K562 (cell line): ENCODE results near the gene RAPGEF5. TPM values are rescaled to one million over a fixed set of nuclear protein-coding genes. Genes with fewer than 3 reads are reported as not detected.

Source experiments
- ATAC-seq: fragments of 200-7000 bp; cut with Tn5 transposase; 3 replicates; pipeline ENCODE4 v1.9.1; 2020; ENCODE audit warnings: moderate library complexity
- BruUV-seq: library from RNA; stranded (reverse); fragments of 400-500 nt; replicated peaks from 2 replicates; lab custom pipeline; 2021; lab: Mats Ljungman, UMichigan
- CTCF ChIA-PET: fragments of 300-600 bp; formaldehyde crosslinking; extraction: SDS; loops from one replicate; lab custom pipeline; 2021; ENCODE audit warnings: low intra/inter-chr PET ratio; lab: Yijun Ruan, JAX
- POLR2A ChIA-PET: fragments of 300-600, 350-650 bp; sonication (Branson Sonifier 250); formaldehyde crosslinking; extraction: SDS; loops from one replicate; lab custom pipeline; 2021; ENCODE audit warnings: antibody characterized with exemption, inconsistent platforms; lab: Yijun Ruan, JAX
- DNase-seq, 4 experiments: peaks; one replicate each; pipeline versions ENCODE4 v3.0.0 to v3.0.0-alpha.2; 2011 to 2018; ENCODE audit warnings: low spot score in 3 of 4, mixed read lengths in 3 of 4; ENCODE audit errors: extremely low read depth in 1 of 4
- FAIRE-seq: peaks from 2 replicates; lab custom pipeline; 2011; peaks lifted over from hg19 to GRCh38; lab: Jason Lieb, UNC
- H2AFZ ChIP-seq: 2 replicates; pipeline ENCODE4 v1.6.0; 2011; ENCODE audit warnings: low read depth, low read length, control low read depth, inconsistent platforms
- H3K27ac ChIP-seq: fragments of 200-600 bp; 3 replicates; pipeline ENCODE4 v1.8.0; 2011; ENCODE audit warnings: low read depth, mild to moderate bottlenecking, control low read depth, inconsistent platforms, low read length, moderate library complexity, mixed read lengths; ENCODE audit errors: extremely low read depth
- H3K27me3 ChIP-seq, 2 experiments: fragments of 300-600 bp in 1 of 2; 2 replicates in 1 of 2; 3 replicates in 1 of 2; pipeline versions ENCODE4 v1.6.0 to v1.8.0; 2011; ENCODE audit warnings: inconsistent platforms in 2 of 2, low read length in 2 of 2, mild to moderate bottlenecking in 1 of 2, mixed read lengths in 1 of 2, moderate library complexity in 1 of 2; ENCODE audit not compliant: control insufficient read depth in 2 of 2, insufficient read depth in 2 of 2
- H3K36me3 ChIP-seq: fragments of 300-600 bp; 3 replicates; pipeline ENCODE4 v1.8.0; 2011; ENCODE audit warnings: mild to moderate bottlenecking, low read length, inconsistent platforms; ENCODE audit not compliant: control insufficient read depth, insufficient read depth
- H3K4me1 ChIP-seq, 2 experiments: fragments of 200-600 bp in 1 of 2; replicated peaks in 1 of 2; 2 replicates in 1 of 2; 3 replicates in 1 of 2; pipeline versions ENCODE4 v1.5.1 to v1.8.0; 2011; ENCODE audit warnings: inconsistent platforms in 2 of 2, low read length in 2 of 2, mild to moderate bottlenecking in 1 of 2, mixed read lengths in 1 of 2, moderate library complexity in 1 of 2; ENCODE audit not compliant: control insufficient read depth in 2 of 2, insufficient read depth in 2 of 2
- H3K4me2 ChIP-seq: 2 replicates; pipeline ENCODE4 v1.6.1; 2011; ENCODE audit warnings: low read length, control low read depth, inconsistent platforms, mixed read lengths; ENCODE audit not compliant: insufficient read depth
- H3K4me3 ChIP-seq: fragments of 200-600 bp; sonication (generic), shearing (Covaris generic); 2 replicates; pipeline ENCODE4 v1.5.1; 2016; ENCODE audit warnings: control low read depth, inconsistent platforms
- H3K79me2 ChIP-seq: fragments of 200-600 bp; 3 replicates; pipeline ENCODE4 v1.8.0; 2011; ENCODE audit warnings: low read length, inconsistent platforms; ENCODE audit not compliant: control insufficient read depth, insufficient read depth
- H3K9ac ChIP-seq, 2 experiments: 2 replicates each; pipeline versions ENCODE4 v1.6.0 to v1.6.1; 2011; ENCODE audit warnings: low read depth in 2 of 2, low read length in 2 of 2, control low read depth in 1 of 2, inconsistent platforms in 1 of 2, mild to moderate bottlenecking in 1 of 2, mixed read lengths in 1 of 2; ENCODE audit not compliant: insufficient read depth in 1 of 2
- H3K9me1 ChIP-seq: one replicate; pipeline ENCODE4 v1.6.0; 2011; ENCODE audit warnings: inconsistent platforms, mild to moderate bottlenecking, low read length, moderate library complexity; ENCODE audit not compliant: control insufficient read depth, insufficient read depth
- H3K9me3 ChIP-seq: replicated peaks from 2 replicates; pipeline ENCODE4 v1.5.1; 2011; ENCODE audit warnings: low read depth, low read length, inconsistent platforms; ENCODE audit not compliant: control insufficient read depth, insufficient read depth
- H4K20me1 ChIP-seq: replicated peaks from 2 replicates; pipeline ENCODE4 v1.6.1; 2011; ENCODE audit warnings: low read length, inconsistent platforms, mixed read lengths; ENCODE audit not compliant: control insufficient read depth, insufficient read depth
- CHCHD3 ChIP-seq: fragments of 250-450 bp; sonication (Bioruptor Pico); IDR thresholded peaks from 2 replicates; pipeline ENCODE4 v2.1.2; 2022; ENCODE audit warnings: mild to moderate bottlenecking
- CHD1 ChIP-seq: fragments of 200-600 bp; sonication (generic); IDR thresholded peaks from one replicate; pipeline ENCODE4 v1.6.1; 2012; ENCODE audit warnings: mild to moderate bottlenecking, moderate library complexity, low read length, inconsistent platforms
- DACH1 ChIP-seq: fragments of 450-650 bp; IDR thresholded peaks from 2 replicates; pipeline ENCODE4 v1.6.1; 2018; ENCODE audit not compliant: partially characterized antibody
- HSF4 ChIP-seq: fragments of 250-450 bp; sonication (Bioruptor Pico); IDR thresholded peaks from 2 replicates; pipeline ENCODE4 v2.1.2; 2022; ENCODE audit warnings: mild to moderate bottlenecking, moderate library complexity, borderline replicate concordance
- ILF3 ChIP-seq: fragments of 450-650 bp; IDR thresholded peaks from 2 replicates; pipeline ENCODE4 v1.6.1; 2018; ENCODE audit warnings: antibody characterized with exemption, mild to moderate bottlenecking, moderate library complexity, borderline replicate concordance
- JUN ChIP-seq, 2 experiments: sonication (generic) in 1 of 2; formaldehyde crosslinking in 1 of 2; IDR thresholded peaks; 2 replicates each; pipeline versions ENCODE4 v1.6.1 to v1.8.0; 2012 to 2022; ENCODE audit warnings: borderline replicate concordance in 2 of 2, mild to moderate bottlenecking in 2 of 2, improper control_type of control experiment in 1 of 2, low read depth in 1 of 2, low read length in 1 of 2, missing genetic modification reagents in 1 of 2
- NFRKB ChIP-seq: fragments of 450-650 bp; IDR thresholded peaks from 2 replicates; pipeline ENCODE4 v1.6.1; 2016; ENCODE audit warnings: low read depth
- RFX7 ChIP-seq: fragments of 250-450 bp; sonication (Bioruptor Pico); IDR thresholded peaks from 2 replicates; pipeline ENCODE4 v1.5.1; 2021; ENCODE audit warnings: mild to moderate bottlenecking
- XRCC3 ChIP-seq: fragments of 450-650 bp; IDR thresholded peaks from 2 replicates; pipeline ENCODE4 v1.6.1; 2017; ENCODE audit warnings: mild to moderate bottlenecking, moderate library complexity
- WGBS: fragments of 100-300 bp; shearing (Covaris generic); methylation state at CpG from one replicate; pipeline ENCODE4 v1.1.6; 2016; ENCODE audit warnings: low coverage, mixed read lengths; ENCODE audit not compliant: insufficient coverage; ENCODE audit errors: missing lambda C conversion rate; 5-methylcytosine and 5-hydroxymethylcytosine counted together
- in situ Hi-C: fragments of 300-500 bp; cut with MboI; formaldehyde crosslinking; loops from 4 replicates; pipeline ENCODE4 v1.15.0; 2018; ENCODE audit warnings: inconsistent platforms, mixed read lengths
- intact Hi-C: fragments of 100-400 bp; cut with micrococcal nuclease; formaldehyde crosslinking; loops from 2 replicates; pipeline ENCODE4 v1.14.2; 2022
- polyA plus RNA-seq, 8 experiments: library from polyadenylated mRNA; depleted of rRNA in 4 of 8; stranded (reverse) in 5 of 8; unstranded in 3 of 8; fragments of >200 nt; fragmentation: Nextera tagmentation in 2 of 8; fragmentation: Illumina TruSeq in 1 of 8; extraction: Ambion mirVana in 2 of 8; extraction: Trizol in 1 of 8; gene quantifications; 2 replicates each; pipeline versions ENCODE4 v1.2.1 to v1.2.3, GENCODE V29; 2011 to 2014; ENCODE audit warnings: inconsistent platforms in 1 of 8, missing spikeins in 1 of 8
- total RNA-seq, 7 experiments: library from RNA; depleted of rRNA in 6 of 7; stranded (reverse); fragments of >200 nt in 6 of 7; fragmentation: Illumina TruSeq in 2 of 7; extraction: Trizol in 2 of 7; gene quantifications; 2 replicates each; pipeline versions ENCODE4 v1.2.1 to v1.2.3, GENCODE V29; 2011 to 2021; ENCODE audit warnings: low replicate concordance in 1 of 7
- TF ChIP-seq, protein P1 (sequence below), 2 experiments: fragments of 450-650 bp in 1 of 2; sonication (generic) in 1 of 2; formaldehyde crosslinking in 1 of 2; IDR thresholded peaks; 2 replicates each; pipeline versions ENCODE4 v1.7.1 to v1.9.0; 2016 to 2022; ENCODE audit warnings: inconsistent platforms in 1 of 2, mild to moderate bottlenecking in 1 of 2, missing genetic modification reagents in 1 of 2
- TF ChIP-seq, protein P2 (sequence below): fragments of 200-800 bp; sonication (Bioruptor generic); IDR thresholded peaks from 2 replicates; pipeline ENCODE4 v1.6.1; 2017; ENCODE audit warnings: missing genetic modification characterization, missing compliant biosample characterization

RAPGEF5 gene
- total and polyA plus RNA-seq, 9 of the 15 experiments (the other 6 are each of a cell fraction or from before 2014, with no cell fraction given), result 0.39 to 2.0 (median 1.1) TPM

DNA sequence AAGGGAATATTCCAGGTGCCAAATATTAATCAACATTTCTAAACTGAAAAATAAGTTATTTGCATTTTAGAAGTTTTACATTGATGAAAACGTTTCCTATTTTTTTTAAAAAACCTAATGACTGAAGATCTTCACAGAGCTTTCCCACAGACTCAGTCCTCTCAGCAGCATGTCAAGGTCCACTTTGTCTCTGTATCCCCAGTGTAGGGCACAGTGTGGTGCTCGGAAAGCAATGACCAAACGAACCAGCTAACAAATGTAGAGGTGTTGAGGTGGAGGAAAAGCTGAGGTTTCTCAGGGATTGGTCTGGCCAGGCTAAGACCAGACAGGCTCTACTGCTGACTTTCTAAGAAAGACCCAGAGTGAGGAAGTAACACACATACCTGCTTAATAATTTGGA is 209.1 kb downstream of the RAPGEF5 start:
- Histone ChIP-seq H3K27me3 (no peaks in the 10 kb centered on the region), H3K4me1 (no peaks in the 10 kb centered on the region), H3K9me1 (no peaks in the 10 kb centered on the region), H2AFZ (no peak overlapping the region), H3K36me3 (no peaks in the 10 kb centered on the region), H4K20me1 (no peaks in the 10 kb centered on the region), H3K27ac (no peak overlapping the region), H3K4me2 (no peak overlapping the region), H3K9ac (no peak overlapping the region), H3K4me3 (no peak overlapping the region), H3K9me3 (no peaks in the 10 kb centered on the region), H3K79me2 (no peaks in the 10 kb centered on the region)
- in situ Hi-C loops, result no loop called here
- BruUV-seq, result no TSS peak
- POLR2A ChIA-PET, result no interaction called here
- WGBS, result 19% methylated on average over 3 of the region's 3 CpGs
- ATAC-seq (no peak), DNase-seq (no peak), FAIRE-seq (no peak)
- CTCF ChIA-PET, result no interaction called here
- intact Hi-C loops, result no loop called here
- TF ChIP-seq DACH1 (no peak), HSF4 (CRISPR knock-in tag) (no peak), ILF3 (no peak), CHD1 (no peak), CHCHD3 (no peak), RFX7 (CRISPR knock-in tag) (no peak), XRCC3 (no peak), NFRKB (no peak), JUN (IDR thresholded peaks at IDR 0.05; ENCODE audit: borderline replicate concordance, low read depth, low read length) (no peak), JUN (CRISPR knock-in tag; IDR thresholded peaks at IDR 0.05; ENCODE audit: borderline replicate concordance) (no peak)
- TF ChIP-seq, protein P1, sequence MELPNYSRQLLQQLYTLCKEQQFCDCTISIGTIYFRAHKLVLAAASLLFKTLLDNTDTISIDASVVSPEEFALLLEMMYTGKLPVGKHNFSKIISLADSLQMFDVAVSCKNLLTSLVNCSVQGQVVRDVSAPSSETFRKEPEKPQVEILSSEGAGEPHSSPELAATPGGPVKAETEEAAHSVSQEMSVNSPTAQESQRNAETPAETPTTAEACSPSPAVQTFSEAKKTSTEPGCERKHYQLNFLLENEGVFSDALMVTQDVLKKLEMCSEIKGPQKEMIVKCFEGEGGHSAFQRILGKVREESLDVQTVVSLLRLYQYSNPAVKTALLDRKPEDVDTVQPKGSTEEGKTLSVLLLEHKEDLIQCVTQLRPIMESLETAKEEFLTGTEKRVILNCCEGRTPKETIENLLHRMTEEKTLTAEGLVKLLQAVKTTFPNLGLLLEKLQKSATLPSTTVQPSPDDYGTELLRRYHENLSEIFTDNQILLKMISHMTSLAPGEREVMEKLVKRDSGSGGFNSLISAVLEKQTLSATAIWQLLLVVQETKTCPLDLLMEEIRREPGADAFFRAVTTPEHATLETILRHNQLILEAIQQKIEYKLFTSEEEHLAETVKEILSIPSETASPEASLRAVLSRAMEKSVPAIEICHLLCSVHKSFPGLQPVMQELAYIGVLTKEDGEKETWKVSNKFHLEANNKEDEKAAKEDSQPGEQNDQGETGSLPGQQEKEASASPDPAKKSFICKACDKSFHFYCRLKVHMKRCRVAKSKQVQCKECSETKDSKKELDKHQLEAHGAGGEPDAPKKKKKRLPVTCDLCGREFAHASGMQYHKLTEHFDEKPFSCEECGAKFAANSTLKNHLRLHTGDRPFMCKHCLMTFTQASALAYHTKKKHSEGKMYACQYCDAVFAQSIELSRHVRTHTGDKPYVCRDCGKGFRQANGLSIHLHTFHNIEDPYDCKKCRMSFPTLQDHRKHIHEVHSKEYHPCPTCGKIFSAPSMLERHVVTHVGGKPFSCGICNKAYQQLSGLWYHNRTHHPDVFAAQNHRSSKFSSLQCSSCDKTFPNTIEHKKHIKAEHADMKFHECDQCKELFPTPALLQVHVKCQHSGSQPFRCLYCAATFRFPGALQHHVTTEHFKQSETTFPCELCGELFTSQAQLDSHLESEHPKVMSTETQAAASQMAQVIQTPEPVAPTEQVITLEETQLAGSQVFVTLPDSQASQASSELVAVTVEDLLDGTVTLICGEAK (IDR thresholded peaks at IDR 0.05), result no peak
- TF ChIP-seq, protein P1 (CRISPR knock-in tag; IDR thresholded peaks at IDR 0.05), result no peak
- TF ChIP-seq, protein P2, sequence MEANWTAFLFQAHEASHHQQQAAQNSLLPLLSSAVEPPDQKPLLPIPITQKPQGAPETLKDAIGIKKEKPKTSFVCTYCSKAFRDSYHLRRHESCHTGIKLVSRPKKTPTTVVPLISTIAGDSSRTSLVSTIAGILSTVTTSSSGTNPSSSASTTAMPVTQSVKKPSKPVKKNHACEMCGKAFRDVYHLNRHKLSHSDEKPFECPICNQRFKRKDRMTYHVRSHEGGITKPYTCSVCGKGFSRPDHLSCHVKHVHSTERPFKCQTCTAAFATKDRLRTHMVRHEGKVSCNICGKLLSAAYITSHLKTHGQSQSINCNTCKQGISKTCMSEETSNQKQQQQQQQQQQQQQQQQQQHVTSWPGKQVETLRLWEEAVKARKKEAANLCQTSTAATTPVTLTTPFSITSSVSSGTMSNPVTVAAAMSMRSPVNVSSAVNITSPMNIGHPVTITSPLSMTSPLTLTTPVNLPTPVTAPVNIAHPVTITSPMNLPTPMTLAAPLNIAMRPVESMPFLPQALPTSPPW, result no peak
